Measurements from ENCODE around the gene HTR3A.
A peak's percentile ranks its signal among the peaks of the same experiment; 100 is the strongest.

Gene HTR3A

DNA sequence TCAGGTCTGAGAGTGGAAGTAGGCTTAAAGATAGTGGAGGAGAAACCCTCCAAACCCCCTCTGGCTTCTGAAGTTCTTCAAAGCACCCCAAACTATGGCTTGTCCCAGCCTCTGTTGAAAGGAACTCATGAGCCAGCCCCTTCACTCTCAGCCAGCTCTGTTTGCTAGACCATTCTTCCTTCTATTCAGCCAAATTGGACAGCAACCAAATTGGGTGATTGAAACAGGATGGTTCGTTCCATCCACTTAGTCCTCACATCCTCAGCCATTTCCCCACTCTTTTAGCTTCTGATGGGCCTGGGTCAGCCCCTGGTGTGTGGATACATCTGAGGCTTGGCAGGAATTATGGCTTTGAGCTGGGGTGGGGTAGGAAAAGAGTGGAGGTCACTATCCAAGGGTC is 4.5 kb downstream of the HTR3A start:
- no peak for DNase-seq (ENCODE audit: low read depth, low spot score)

DNA sequence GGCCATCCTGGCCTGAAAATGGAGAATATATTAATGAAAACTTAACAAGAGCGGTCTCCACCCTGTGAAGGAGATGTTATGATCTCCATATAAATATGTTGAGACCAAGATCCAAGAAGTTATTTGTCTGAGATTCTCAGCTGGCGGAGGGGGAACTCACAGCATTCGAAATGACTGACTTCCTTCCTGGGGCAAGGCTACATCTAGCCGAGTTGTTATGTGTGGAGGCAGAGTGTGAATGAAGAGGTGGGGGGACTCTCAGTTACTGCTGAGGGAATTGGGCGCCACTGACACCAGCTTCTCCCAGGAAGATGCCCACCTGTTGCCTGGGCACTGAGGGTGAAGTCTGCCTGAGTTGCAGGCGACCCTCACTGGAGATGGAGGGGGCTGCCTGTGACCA is 5.9 kb downstream of the HTR3A start:
- no peak for DNase-seq (ENCODE audit: low read depth, low spot score)

DNA sequence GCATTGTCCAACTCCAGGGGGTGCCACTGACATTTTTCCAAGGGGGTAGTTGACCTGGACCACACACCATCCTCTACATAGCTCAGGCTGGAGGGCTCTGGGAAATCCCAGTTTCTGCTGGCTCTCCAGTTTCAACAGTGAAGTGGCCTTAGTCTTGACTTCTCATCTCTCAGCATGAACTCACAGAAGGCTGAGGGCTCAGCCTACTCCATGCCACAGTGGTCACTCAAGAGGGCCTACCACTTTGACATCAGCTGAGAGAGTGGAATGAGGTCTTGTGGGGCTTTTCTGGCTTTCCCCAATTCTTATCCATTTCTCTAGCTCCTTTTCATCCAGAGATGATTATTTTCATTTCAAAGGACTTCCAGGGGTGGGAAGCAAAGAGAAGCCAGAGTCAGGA is 7.4 kb downstream of the HTR3A start:
- no peak for DNase-seq (ENCODE audit: low read depth, low spot score)

DNA sequence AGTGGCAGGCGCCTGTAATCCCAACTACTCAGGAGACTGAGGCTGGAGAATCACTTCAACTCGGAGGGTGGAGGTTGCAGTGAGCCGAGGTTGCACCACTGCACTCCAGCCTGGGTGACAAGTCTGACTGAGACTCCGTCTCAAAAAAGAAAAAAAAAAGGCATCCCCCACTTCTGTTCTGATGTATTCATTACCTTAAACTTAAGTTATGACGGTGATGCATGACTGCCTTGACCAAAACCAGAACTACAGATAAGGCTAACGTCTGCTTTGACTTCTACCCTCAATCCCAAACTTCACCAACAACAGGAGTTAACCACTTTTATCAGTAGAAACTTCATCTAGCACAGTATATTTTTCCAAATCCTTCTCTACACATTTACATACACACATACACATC is 9.9 kb downstream of the HTR3A start:
- no peak for DNase-seq (ENCODE audit: low read depth, low spot score)

DNA sequence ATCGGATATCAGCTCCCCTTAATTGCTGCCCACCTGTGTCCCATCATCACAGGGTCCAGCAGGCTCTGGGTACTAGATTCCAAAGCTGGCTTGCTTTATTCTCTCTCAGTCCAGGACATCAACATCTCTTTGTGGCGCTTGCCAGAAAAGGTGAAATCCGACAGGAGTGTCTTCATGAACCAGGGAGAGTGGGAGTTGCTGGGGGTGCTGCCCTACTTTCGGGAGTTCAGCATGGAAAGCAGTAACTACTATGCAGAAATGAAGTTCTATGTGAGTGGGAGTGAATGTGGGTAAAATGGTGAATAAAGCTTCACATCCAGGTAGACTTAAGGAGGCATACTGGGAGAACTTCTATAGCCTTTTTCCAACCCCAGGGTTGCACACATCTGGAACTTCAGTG is 11.0 kb downstream of the HTR3A start:
- DNase-seq (ENCODE audit: low read depth, low spot score) = no peak

DNA sequence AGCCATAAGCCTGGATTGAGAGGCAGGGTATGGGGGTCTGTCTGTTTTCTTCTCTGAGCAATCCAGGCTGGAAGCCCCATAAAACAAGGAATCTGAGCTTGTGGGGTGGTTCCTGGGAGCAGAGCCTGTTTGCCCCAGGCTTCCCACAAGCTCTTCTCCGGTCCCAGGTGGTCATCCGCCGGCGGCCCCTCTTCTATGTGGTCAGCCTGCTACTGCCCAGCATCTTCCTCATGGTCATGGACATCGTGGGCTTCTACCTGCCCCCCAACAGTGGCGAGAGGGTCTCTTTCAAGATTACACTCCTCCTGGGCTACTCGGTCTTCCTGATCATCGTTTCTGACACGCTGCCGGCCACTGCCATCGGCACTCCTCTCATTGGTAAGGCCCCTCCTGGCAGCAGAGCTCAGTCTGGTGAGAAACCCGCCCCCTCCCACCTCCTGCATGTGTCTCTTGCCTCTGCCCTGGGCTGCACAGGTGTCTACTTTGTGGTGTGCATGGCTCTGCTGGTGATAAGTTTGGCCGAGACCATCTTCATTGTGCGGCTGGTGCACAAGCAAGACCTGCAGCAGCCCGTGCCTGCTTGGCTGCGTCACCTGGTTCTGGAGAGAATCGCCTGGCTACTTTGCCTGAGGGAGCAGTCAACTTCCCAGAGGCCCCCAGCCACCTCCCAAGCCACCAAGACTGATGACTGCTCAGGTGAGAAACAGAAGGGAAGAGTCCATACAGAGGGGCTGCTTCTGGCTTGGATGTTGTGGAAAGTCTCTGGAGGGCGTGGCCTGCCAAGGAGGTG is 11.6 kb downstream of the HTR3A start:
- DNase-seq (ENCODE audit: low read depth, low spot score) = no peak

DNA sequence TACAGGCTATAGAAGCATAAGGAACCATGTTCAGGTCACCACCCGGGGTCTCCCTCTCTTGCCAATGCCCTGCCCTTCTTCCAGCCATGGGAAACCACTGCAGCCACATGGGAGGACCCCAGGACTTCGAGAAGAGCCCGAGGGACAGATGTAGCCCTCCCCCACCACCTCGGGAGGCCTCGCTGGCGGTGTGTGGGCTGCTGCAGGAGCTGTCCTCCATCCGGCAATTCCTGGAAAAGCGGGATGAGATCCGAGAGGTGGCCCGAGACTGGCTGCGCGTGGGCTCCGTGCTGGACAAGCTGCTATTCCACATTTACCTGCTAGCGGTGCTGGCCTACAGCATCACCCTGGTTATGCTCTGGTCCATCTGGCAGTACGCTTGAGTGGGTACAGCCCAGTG is 14.5 kb downstream of the HTR3A start:
- peak; percentile 23 for DNase-seq (ENCODE audit: low read depth, low spot score)

DNA sequence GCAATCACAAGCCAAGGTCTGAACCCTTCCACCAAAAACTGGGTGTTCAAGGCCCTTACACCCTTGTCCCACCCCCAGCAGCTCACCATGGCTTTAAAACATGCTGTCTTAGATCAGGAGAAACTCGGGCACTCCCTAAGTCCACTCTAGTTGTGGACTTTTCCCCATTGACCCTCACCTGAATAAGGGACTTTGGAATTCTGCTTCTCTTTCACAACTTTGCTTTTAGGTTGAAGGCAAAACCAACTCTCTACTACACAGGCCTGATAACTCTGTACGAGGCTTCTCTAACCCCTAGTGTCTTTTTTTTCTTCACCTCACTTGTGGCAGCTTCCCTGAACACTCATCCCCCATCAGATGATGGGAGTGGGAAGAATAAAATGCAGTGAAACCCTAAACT is 15.0 kb downstream of the HTR3A start:
- no peak for DNase-seq (ENCODE audit: low read depth, low spot score)

DNA sequence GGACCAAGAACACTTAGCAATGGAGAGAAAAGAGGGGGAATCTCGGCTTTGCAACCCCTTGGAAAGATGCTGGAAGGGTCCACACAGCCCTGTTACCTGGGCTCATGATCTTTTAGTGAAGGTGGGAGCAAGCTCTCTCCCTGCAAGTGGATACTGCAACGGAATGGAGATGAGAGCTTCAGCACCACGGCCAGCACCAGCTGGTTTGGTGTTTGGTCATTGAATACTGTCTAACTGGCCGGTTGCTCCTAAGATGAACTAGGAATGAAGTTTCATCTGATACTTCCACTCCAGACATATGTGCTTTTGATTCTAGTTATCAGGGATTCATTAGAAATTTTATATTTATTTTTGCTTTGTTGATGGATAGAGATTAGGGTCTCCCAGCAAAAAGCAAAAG is 16.3 kb downstream of the HTR3A start:
- DNase-seq (ENCODE audit: low read depth, low spot score) = peak; percentile 64

DNA sequence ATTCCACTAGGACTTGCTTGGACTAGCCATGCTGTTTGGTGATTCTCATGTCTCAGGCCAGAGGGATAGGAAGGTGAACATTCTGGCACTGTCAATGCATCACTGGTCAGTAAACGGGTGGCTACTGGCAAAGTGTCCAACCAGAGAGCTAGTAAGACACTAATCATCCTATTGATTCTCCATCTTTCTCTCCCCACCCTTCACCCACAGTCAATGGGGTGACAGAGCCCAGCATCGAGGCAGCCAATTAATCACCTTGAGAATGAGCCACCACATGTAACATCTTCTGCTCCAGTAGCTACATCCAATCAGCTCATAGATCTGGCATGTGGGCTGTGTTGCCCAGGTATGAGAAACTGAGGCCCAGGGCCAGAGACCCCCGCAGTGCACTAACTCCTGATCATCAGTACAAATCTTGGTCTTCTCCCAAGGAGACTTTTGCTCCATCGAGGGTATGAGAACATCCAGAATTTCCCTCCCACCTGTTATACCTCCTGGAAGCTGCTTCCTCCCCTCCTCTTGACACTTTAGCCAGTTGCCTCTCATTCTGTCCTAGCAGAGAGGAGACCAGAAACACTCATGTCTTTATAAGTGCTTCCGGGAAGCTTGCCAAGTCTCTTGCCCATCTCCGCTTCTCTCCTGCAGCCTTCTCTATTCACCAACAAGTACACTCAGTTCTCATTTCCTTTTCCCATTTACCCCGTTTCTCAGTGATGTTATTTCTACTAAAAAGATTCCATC is 17.0 kb downstream of the HTR3A start:
- DNase-seq (ENCODE audit: low read depth, low spot score) = no peak

DNA sequence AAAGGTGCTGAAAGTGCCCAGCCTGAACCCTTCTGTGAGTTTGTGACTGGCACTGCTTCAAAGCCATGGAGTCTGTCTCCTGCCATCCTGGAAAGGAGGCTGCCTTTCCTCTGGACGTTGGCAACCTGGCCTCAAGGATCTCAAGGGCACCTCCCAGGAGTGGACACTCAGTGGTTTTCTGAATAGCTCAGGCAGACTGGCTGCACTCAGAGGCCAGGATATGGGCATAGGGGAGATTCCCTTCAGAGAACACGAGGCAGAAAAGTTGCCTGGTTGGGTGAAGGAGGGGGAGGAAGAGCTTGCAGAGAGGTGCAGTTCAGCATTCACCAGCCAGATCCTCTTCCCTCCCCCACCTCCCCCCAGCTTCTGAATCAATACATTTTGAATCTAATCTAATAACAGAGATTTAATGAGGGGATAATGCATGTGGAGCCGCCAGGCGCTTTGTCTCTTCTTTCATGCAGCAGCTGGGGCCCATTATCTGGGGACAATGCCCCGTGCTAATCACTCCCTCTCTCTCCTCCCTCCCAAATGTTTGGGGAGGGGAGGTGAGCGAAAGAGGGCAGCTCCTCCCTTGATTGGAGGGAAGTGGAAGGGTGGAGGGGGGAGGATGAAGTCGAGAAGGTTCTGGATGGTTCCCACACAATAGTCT is 17.7 kb downstream of the HTR3A start:
- no peak for DNase-seq (ENCODE audit: low read depth, low spot score)

DNA sequence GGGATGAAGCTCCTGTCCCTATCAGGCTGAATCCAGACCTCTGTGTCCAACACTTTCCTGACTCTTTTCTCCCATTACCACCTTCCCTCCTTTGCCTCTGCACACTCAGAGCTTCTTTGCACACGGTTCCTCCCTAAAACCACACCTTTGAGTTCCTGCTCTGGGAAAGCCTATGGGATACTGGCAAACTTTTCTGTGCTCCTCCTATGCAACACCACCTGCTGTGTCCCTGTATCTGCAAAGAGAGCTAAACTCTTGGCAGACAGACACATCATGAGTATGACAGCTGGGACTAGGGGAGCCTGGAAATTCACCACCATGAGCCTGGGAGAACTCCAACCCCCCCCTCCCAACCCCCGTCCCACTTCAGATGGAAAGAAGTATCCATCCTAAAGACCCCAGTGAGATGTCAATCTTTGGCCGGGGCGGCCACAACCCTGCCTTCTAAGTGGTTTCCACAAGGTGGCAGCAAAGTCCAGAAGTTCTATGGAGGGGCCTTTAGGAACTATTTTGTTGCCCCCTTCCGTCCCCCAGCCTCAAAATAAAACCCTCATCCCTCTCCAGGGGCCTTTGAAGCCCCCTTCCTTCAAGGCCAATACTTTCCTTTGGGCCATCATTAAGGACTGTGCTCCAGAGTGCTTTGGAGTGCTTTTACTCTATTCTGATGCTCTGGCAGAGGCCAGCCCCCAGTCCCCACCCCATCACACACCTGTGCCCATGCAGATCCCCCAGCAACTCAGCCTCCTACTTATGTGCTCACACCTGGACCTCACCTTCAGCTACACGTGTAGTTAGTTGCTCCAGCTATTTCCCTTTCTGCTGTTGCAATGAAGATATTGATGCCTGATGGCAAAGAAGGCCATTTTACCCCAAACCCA is 19.4 kb downstream of the HTR3A start:
- DNase-seq (ENCODE audit: low read depth, low spot score) = peak; percentile 54

DNA sequence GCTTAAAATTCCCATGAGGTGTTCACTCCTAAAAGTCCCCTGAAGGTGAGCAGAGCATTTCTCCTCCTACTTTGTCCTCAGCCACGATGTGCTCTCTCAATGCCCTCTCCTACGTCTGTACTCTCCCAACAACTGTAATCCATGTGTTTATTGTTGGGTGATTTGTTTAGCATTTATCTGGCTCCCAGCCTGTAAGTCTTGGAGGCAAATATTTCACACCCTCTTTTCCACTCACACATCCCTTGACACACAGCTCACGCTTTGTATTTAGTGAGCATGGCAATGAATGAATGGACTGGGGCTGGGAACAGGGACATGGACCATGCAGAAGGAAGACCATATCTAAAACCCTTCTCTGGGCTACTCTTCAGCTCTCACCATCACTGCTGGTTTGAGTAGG is 22.6 kb downstream of the HTR3A start:
- no peak for DNase-seq (ENCODE audit: low read depth, low spot score)

DNA sequence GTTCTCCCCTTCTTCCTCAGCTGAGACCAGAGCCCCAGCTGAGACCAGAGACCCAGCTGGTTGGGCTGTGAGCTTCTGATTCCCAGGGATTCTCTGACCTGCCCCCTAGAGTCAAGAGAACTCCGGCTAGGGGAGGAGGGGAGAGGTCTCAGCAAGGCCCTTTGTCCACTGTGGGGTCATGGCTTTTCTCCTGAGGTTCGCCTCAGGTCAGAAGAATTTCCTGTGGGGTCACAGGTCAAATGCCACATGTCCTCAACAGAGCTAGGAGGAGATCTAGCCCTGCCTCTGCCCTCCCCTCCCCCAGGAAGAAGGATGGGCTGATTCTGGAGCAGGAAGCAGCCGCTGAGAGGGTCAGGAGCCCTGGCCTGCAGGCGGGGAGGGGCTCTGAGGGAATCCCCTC is 23.7 kb downstream of the HTR3A start:
- DNase-seq (ENCODE audit: low read depth, low spot score) = peak; percentile 14

DNA sequence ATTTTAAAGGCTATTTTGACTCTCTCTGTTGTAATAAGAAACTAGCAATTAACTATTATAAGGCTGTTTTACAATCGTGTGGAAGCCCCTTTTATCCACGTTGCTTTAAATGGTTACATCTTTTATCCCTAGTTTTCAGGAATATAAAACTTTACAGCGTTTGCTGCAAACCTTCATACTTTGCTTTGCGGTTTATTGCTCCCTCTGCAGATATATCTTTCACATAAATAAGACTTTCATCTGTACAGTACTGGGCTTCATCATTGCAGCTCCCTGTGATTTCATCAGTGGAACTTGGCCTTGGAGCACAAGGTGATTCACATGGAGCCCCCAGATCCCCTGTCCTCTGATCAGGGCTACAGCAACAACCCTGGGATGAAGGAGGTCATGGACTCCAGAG is 25.6 kb downstream of the HTR3A start:
- no peak for DNase-seq (ENCODE audit: low read depth, low spot score)

DNA sequence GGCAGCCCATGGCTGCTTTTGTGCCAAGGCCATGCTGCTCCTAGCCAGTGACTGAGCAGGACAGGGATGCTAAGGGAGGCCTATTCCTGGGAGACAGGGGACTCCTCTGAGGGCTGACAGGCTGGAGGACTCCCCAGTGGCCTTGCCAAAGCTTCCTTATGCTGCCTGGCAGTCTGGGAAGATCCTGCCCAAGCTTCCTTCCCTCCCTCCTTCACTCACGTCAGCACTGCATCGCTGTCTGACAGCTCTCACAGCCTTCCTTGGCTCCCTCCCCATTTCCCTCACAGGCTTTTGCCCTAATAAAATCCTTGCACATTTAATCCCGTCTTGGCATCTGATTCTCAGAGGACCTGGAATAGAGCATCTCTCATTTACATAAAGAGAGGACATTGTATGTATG is 26.5 kb downstream of the HTR3A start:
- DNase-seq (ENCODE audit: low read depth, low spot score) = no peak

DNA sequence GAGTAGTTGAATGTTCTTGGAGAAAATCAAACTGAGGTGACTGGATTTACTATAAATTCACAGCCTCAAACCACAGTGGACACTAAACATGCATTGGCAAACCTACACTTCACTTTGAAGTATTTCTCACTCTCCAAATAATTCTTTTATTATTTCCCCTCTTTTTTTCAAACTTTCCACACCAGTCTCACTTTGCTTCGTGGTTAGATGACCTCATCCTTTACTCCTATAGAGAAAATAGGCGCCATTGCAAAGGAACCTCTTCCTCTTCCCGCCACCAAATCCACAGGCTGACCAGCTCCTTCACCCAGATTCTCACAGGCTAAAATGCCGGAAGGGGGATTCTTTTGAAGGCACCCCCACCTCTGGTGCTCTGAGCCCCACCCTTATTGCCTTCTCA is 33.4 kb downstream of the HTR3A start:
- DNase-seq (ENCODE audit: low read depth, low spot score) = no peak

DNA sequence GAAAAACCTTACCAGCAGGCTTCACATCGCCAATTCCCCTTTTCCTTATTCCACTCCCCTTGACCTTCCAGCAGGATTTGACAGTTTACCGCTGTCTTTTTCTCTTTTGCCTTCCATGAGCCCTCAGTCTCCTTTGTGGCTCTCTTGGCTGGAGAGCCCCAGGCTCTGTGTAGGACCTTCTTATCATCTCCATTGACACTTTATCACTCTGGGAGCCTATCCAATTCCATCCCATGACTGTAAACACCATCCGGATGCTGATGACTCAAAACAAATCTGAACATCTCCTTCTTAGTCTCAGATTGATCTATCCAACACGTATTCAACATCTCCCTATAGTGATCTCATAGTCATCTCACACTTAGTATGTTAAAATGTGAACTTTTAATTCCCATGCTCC is 36.0 kb downstream of the HTR3A start:
- no peak for DNase-seq (ENCODE audit: low read depth, low spot score)

DNA sequence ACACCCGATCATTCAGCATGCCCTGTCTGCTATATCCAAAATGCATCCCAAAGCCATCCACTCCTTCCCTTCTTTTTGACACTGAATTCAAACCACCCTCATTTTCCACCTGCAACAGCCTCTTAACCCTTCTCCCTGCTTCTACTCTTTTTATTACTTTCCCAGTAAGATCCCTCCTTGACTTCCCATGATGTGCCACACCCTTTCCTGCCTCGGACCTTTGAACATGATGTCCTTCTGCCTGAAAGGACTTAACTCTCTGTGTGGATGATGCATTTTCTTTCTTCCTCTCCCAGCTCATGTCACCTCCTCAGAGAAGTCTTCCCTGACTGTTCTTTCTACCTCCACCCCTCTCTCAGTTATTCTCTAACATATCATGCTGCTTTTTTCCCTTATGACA is 36.5 kb downstream of the HTR3A start:
- no peak for DNase-seq (ENCODE audit: low read depth, low spot score)

DNA sequence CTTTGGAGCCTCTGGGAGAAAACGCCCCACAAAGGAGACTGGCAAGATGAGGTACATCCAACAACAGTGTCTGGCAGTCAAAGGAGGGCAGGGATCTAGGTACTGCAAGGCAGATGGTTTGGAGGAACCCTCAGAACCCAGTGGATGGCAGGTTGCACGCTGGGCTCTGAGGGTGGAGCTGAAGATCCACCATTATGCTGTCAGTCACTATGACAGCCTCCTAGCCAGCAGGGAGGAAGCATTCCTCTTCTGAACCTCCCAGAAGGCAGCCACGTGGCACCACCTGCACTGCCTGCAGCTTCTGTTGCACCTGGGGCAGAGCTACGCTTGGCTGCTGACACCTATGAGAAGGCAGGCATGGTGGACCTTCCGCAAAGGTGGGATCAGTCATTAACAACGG is 40.2 kb downstream of the HTR3A start:
- peak; percentile 16 for DNase-seq (ENCODE audit: low read depth, low spot score)

DNA sequence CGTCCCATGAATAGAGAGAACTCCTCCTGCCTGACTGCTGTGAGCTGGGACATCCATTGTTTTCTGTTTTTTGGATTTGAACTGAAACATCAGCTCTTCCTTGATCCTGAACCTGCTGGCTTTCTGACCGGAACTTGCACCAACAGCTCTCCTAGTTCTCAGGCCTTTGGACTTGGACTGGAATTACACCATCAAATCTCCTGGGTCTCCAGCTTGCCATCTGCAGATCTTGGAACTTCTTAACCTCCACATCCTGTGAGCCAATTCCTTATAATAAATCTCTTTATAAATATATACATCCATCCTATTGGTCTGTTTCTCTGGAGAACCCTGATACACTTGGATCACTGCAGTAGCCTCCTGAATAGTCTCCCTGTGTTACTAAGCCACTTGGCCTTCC is 42.1 kb downstream of the HTR3A start:
- DNase-seq (ENCODE audit: low read depth, low spot score) = no peak

DNA sequence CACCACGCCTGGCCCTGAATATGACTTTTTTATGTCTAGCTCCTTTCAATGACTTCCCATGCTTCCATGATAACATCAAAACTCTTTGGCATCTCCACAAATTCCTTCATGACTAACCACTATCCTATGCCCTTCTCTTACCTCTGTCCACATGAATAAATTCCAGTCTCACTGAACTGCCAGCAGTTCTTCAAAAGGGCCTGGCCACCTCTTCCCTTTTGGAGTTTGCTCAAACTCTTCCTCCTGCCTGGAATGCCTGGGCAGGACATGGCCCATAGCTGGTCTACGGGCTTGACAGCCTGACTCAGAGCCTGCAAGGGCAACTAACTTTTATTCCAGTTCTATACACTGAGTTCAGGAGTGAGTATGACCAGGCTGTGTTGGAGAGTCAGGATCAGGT is 42.8 kb downstream of the HTR3A start:
- DNase-seq (ENCODE audit: low read depth, low spot score) = no peak

Data from ELF-1 (cell line).